Endothelial cell of umbilical vein (primary cell): ENCODE data around the gene SEL1L2. TPM values are rescaled to one million over a fixed set of nuclear protein-coding genes. Genes with fewer than 3 reads are reported as not detected.

Experiments
- BruUV-seq: library from RNA; stranded (reverse); fragments of 400-500 nt; replicated peaks from 2 replicates; lab custom pipeline; 2021; lab: Mats Ljungman, UMichigan
- CTCF ChIA-PET: fragments of 300-600, 350-600 bp; sonication (Branson Sonifier 250); formaldehyde crosslinking; loops from one replicate; lab custom pipeline; 2021; ENCODE audit warnings: antibody characterized with exemption, inconsistent platforms; lab: Charles Lee
- POLR2A ChIA-PET: fragments of 300-600, 350-600 bp; sonication (Branson Sonifier 250); formaldehyde crosslinking; loops from one replicate; lab custom pipeline; 2021; ENCODE audit warnings: antibody characterized with exemption, inconsistent platforms; lab: Charles Lee
- DNase-seq: peaks from one replicate; pipeline ENCODE4 v3.0.0-alpha.2; 2011; ENCODE audit warnings: low read depth, low spot score
- FAIRE-seq: peaks from 2 replicates; lab custom pipeline; 2011; peaks lifted over from hg19 to GRCh38; lab: Jason Lieb, UNC
- H2AFZ ChIP-seq: 2 replicates; pipeline ENCODE4 v1.6.0; 2012; ENCODE audit warnings: low read depth, low read length, control low read depth, inconsistent platforms
- H3K27ac ChIP-seq: 2 replicates; pipeline ENCODE4 v1.5.1; 2011; ENCODE audit warnings: low read depth, mild to moderate bottlenecking, control low read depth, low read length, moderate library complexity; ENCODE audit not compliant: insufficient read depth
- H3K27me3 ChIP-seq, 2 experiments: 2 replicates each; pipeline versions ENCODE4 v1.6.0 to v1.6.1; 2011; ENCODE audit warnings: low read length in 2 of 2, mixed read lengths in 1 of 2; ENCODE audit not compliant: control insufficient read depth in 2 of 2, insufficient read depth in 2 of 2
- H3K36me3 ChIP-seq, 2 experiments: 2 replicates in 1 of 2; 3 replicates in 1 of 2; pipeline ENCODE4 v1.5.1; 2011; ENCODE audit warnings: low read length in 2 of 2, mild to moderate bottlenecking in 1 of 2, moderate library complexity in 1 of 2; ENCODE audit not compliant: control insufficient read depth in 2 of 2, insufficient read depth in 2 of 2; ENCODE audit errors: extremely low read depth in 1 of 2
- H3K4me1 ChIP-seq: 3 replicates; pipeline ENCODE4 v1.5.1; 2011; ENCODE audit warnings: mild to moderate bottlenecking, low read length; ENCODE audit not compliant: control insufficient read depth, insufficient read depth; ENCODE audit errors: extremely low read depth
- H3K4me2 ChIP-seq: 2 replicates; pipeline ENCODE4 v1.6.1; 2011; ENCODE audit warnings: low read length, control low read depth, mixed read lengths; ENCODE audit not compliant: insufficient read depth
- H3K4me3 ChIP-seq, 3 experiments: fragments of 200-600 bp in 1 of 3; sonication (generic), shearing (Covaris generic) in 1 of 3; replicated peaks in 1 of 3; 2 replicates each; pipeline ENCODE4 v1.5.1; 2011 to 2016; ENCODE audit warnings: control low read depth in 3 of 3, low read length in 3 of 3, mild to moderate bottlenecking in 2 of 3, inconsistent platforms in 1 of 3, low read depth in 1 of 3, moderate library complexity in 1 of 3; ENCODE audit not compliant: insufficient read depth in 1 of 3
- H3K79me2 ChIP-seq: 2 replicates; pipeline ENCODE4 v1.6.0; 2012; ENCODE audit warnings: low read length, inconsistent platforms; ENCODE audit not compliant: control insufficient read depth, insufficient read depth
- H3K9ac ChIP-seq: replicated peaks from 2 replicates; pipeline ENCODE3; 2011; ENCODE audit warnings: low read length, control low read depth; ENCODE audit not compliant: insufficient read depth; ENCODE audit errors: extremely low read depth
- H3K9me1 ChIP-seq: replicated peaks from 3 replicates; pipeline ENCODE4 v1.6.0; 2011; ENCODE audit warnings: mild to moderate bottlenecking, low read length; ENCODE audit not compliant: control insufficient read depth, insufficient read depth; ENCODE audit errors: extremely low read depth
- H3K9me3 ChIP-seq: replicated peaks from 2 replicates; pipeline ENCODE4 v1.5.1; 2012; ENCODE audit warnings: low read length, inconsistent platforms; ENCODE audit not compliant: control insufficient read depth, insufficient read depth
- H4K20me1 ChIP-seq: replicated peaks from 2 replicates; pipeline ENCODE3; 2011; ENCODE audit warnings: mild to moderate bottlenecking, low read length; ENCODE audit not compliant: control insufficient read depth, insufficient read depth; ENCODE audit errors: extremely low read depth
- CTCF ChIP-seq, 2 donors: IDR thresholded peaks; 1 replicate in 1 of 2; 2 replicates in 1 of 2; pipeline ENCODE4 v1.5.1; 2011; ENCODE audit warnings: low read length in 2 of 2, mild to moderate bottlenecking in 2 of 2, moderate library complexity in 2 of 2, control low read depth in 1 of 2, inconsistent platforms in 1 of 2, low read depth in 1 of 2; ENCODE audit not compliant: insufficient read depth in 1 of 2; ENCODE audit errors: extremely low read depth in 1 of 2
- EZH2 ChIP-seq: IDR thresholded peaks from 2 replicates; pipeline ENCODE4 v1.6.1; 2012; ENCODE audit warnings: borderline replicate concordance, low read depth, mild to moderate bottlenecking, moderate library complexity, low read length, inconsistent platforms; ENCODE audit not compliant: severe bottlenecking
- FOS ChIP-seq: IDR thresholded peaks from 2 replicates; pipeline ENCODE4 v1.6.1; 2011; ENCODE audit warnings: mild to moderate bottlenecking, low read length, moderate library complexity, borderline replicate concordance; ENCODE audit not compliant: insufficient read depth
- GATA2 ChIP-seq: IDR thresholded peaks from 2 replicates; pipeline ENCODE4 v1.7.0; 2011; ENCODE audit warnings: low read depth, mild to moderate bottlenecking, moderate library complexity, mixed read lengths, low read length; ENCODE audit not compliant: insufficient read length, insufficient read depth
- JUN ChIP-seq: IDR thresholded peaks from 2 replicates; pipeline ENCODE4 v1.6.1; 2011; ENCODE audit warnings: borderline replicate concordance, low read depth; ENCODE audit not compliant: insufficient read length, insufficient read depth
- MAX ChIP-seq: IDR thresholded peaks from 2 replicates; pipeline ENCODE4 v1.6.1; 2011; ENCODE audit not compliant: insufficient read depth, insufficient read length
- MYC ChIP-seq: IDR thresholded peaks from one replicate; pipeline ENCODE4 v1.6.1; 2011; ENCODE audit warnings: mild to moderate bottlenecking, low read depth, low read length
- POLR2A ChIP-seq: IDR thresholded peaks from 2 replicates; pipeline ENCODE4 v1.6.1; 2012; ENCODE audit warnings: low read depth, mild to moderate bottlenecking, control low read depth, low read length
- POLR2AphosphoS5 ChIP-seq: IDR thresholded peaks from 2 replicates; pipeline ENCODE4 v1.6.1; 2012; ENCODE audit warnings: low read depth, mild to moderate bottlenecking, control low read depth, low read length, moderate library complexity; ENCODE audit not compliant: insufficient read depth
- dilution Hi-C: fragments of 300-500 bp; cut with MboI; formaldehyde crosslinking; loops from one replicate; pipeline ENCODE4 v1.15.0; 2019; ENCODE audit warnings: low sequenced_read_pairs; ENCODE audit not compliant: extremely low pct_ligation_motif_present
- intact Hi-C: fragments of 100-400 bp; cut with micrococcal nuclease; formaldehyde crosslinking; loops from one replicate; pipeline ENCODE4 v1.10.0; 2022
- polyA plus RNA-seq, 4 experiments: library from polyadenylated mRNA; depleted of rRNA in 3 of 4; stranded (reverse) in 3 of 4; unstranded in 1 of 4; fragments of >200 nt; gene quantifications; 2 replicates each; pipeline versions ENCODE4 v1.2.1 to v1.2.3, GENCODE V29; 2011 to 2012; ENCODE audit warnings: missing spikeins in 1 of 4
- total RNA-seq: library from RNA; stranded (reverse); gene quantifications from 2 replicates; pipeline ENCODE4 v1.2.3, GENCODE V29; 2021

The SEL1L2 gene
- total and polyA plus RNA-seq, 2 donors (not counting 3 experiments of a cell fraction or from before 2014, with no cell fraction given) = not detected

- no peaks in the 10 kb centered on the region for H3K4me1 ChIP-seq
- no peaks in the 10 kb centered on the region for H3K27me3 ChIP-seq
- POLR2A ChIA-PET = no interaction called here
- no peak overlapping the region for H3K4me2 ChIP-seq
- intact Hi-C loops = no loop called here
- no peak overlapping the region for H2AFZ ChIP-seq
- H3K9me1 ChIP-seq = no peaks in the 10 kb centered on the region
- no peaks in the 10 kb centered on the region for H4K20me1 ChIP-seq
- no peaks in the 10 kb centered on the region for H3K9me3 ChIP-seq
- FAIRE-seq (no peak), DNase-seq (no peak)
- no peaks in the 10 kb centered on the region for H3K36me3 ChIP-seq
- H3K79me2 ChIP-seq = no peaks in the 10 kb centered on the region
- no peak overlapping the region for H3K27ac ChIP-seq
- dilution Hi-C loops = no loop called here
- no TSS peak for BruUV-seq
- no peak overlapping the region for H3K4me3 ChIP-seq
- H3K9ac ChIP-seq = no peak overlapping the region
- CTCF ChIA-PET = no interaction called here
- TF ChIP-seq MYC = no peak
- TF ChIP-seq GATA2 = no peak
- TF ChIP-seq POLR2A = no peak
- TF ChIP-seq POLR2AphosphoS5 = no peak
- no peak for TF ChIP-seq FOS
- TF ChIP-seq CTCF (IDR thresholded peaks at IDR 0.05; ENCODE audit: extremely low read depth in 1 of 2, insufficient read depth in 1 of 2, low read depth in 1 of 2, low read length in 2 of 2) = no peak
- TF ChIP-seq MAX = no peak
- TF ChIP-seq EZH2 = no peak
- no peak for TF ChIP-seq JUN
Measured at GRCh38 chr20:14036567-14036966, 46.2 kb upstream of the SEL1L2 start.
